GM12878 (cell line): ENCODE measurements around the gene CFAP61. TPM values are rescaled to one million over a fixed set of nuclear protein-coding genes. Genes with fewer than 3 reads are reported as not detected.

ENCODE experiments used
- ATAC-seq: fragments of 200-7000 bp; cut with Tn5 transposase; 3 replicates; pipeline ENCODE4 v1.9.1; 2020; ENCODE audit warnings: mild to moderate bottlenecking, moderate library complexity
- BruUV-seq: library from RNA; stranded (reverse); fragments of 400-500 nt; replicated peaks from 2 replicates; lab custom pipeline; 2021; lab: Mats Ljungman, UMichigan
- CTCF ChIA-PET: fragments of 300-600 bp; sonication (Branson Sonifier 250); formaldehyde crosslinking; extraction: SDS; loops from one replicate; lab custom pipeline; 2021; ENCODE audit warnings: inconsistent platforms; lab: Yijun Ruan, JAX
- POLR2A ChIA-PET: fragments of 350-600 bp; formaldehyde crosslinking; extraction: SDS; loops from one replicate; lab custom pipeline; 2021; ENCODE audit warnings: inconsistent platforms; lab: Charles Lee
- RAD21 ChIA-PET: fragments of 300-600 bp; sonication (Branson Sonifier 250); formaldehyde crosslinking; loops from one replicate; lab custom pipeline; 2023; ENCODE audit warnings: antibody characterized with exemption; ENCODE audit not compliant: unreplicated experiment; lab: Charles Lee
- SMC1A ChIA-PET: fragments of 300-600 bp; sonication (Branson Sonifier 250); formaldehyde crosslinking; loops from one replicate; lab custom pipeline; 2023; ENCODE audit not compliant: unreplicated experiment, uncharacterized antibody; lab: Charles Lee
- DNase-seq: peaks from one replicate; pipeline ENCODE4 v3.0.0-alpha.2; 2011; ENCODE audit warnings: low read depth, low spot score
- FAIRE-seq: peaks from 3 replicates; lab custom pipeline; 2011; peaks lifted over from hg19 to GRCh38; lab: Jason Lieb, UNC
- H2AFZ ChIP-seq: 2 replicates; pipeline ENCODE4 v1.6.0; 2011; ENCODE audit warnings: low read depth, low read length, control low read depth; ENCODE audit not compliant: control insufficient read depth
- H3K27ac ChIP-seq: 2 replicates; pipeline ENCODE4 v1.5.1; 2011; ENCODE audit warnings: control low read depth; ENCODE audit not compliant: control insufficient read depth, insufficient read depth
- H3K27me3 ChIP-seq, 2 experiments: replicated peaks in 1 of 2; 2 replicates each; pipeline versions ENCODE4 v1.6.0 to v1.6.1; 2011; ENCODE audit warnings: low read length in 1 of 2; ENCODE audit not compliant: control insufficient read depth in 2 of 2, insufficient read depth in 2 of 2
- H3K36me3 ChIP-seq, 2 experiments: 2 replicates each; pipeline ENCODE4 v1.5.1; 2011; ENCODE audit warnings: low read length in 1 of 2; ENCODE audit not compliant: control insufficient read depth in 2 of 2, insufficient read depth in 2 of 2
- H3K4me1 ChIP-seq: 2 replicates; pipeline ENCODE4 v1.6.1; 2011; ENCODE audit warnings: mild to moderate bottlenecking, low read length, moderate library complexity, mixed read lengths; ENCODE audit not compliant: control insufficient read depth, insufficient read depth
- H3K4me2 ChIP-seq: 2 replicates; pipeline ENCODE4 v1.6.0; 2011; ENCODE audit warnings: control low read depth; ENCODE audit not compliant: control insufficient read depth, insufficient read depth
- H3K4me3 ChIP-seq: fragments of 200-600 bp; sonication (generic); 2 replicates; pipeline ENCODE4 v1.5.1; 2016
- H3K79me2 ChIP-seq: 2 replicates; pipeline ENCODE4 v1.6.0; 2011; ENCODE audit warnings: low read length; ENCODE audit not compliant: control insufficient read depth, insufficient read depth
- H3K9ac ChIP-seq: 2 replicates; pipeline ENCODE4 v1.8.0; 2011; ENCODE audit warnings: low read length, control low read depth, mixed read lengths; ENCODE audit not compliant: control insufficient read depth, insufficient read depth
- H3K9me3 ChIP-seq: replicated peaks from 3 replicates; pipeline ENCODE4 v1.5.1; 2011; ENCODE audit warnings: mild to moderate bottlenecking, low read length; ENCODE audit not compliant: control insufficient read depth, insufficient read depth
- H4K20me1 ChIP-seq: 2 replicates; pipeline ENCODE4 v1.6.0; 2011; ENCODE audit not compliant: control insufficient read depth, insufficient read depth
- ATF3 ChIP-seq: IDR thresholded peaks from 2 replicates; pipeline ENCODE4 v1.6.1; 2011; ENCODE audit warnings: low read depth, mild to moderate bottlenecking, low read length, moderate library complexity, borderline replicate concordance; ENCODE audit errors: extremely low read depth
- CHD2 ChIP-seq: IDR thresholded peaks from 2 replicates; pipeline ENCODE4 v1.6.1; 2011; ENCODE audit warnings: low read depth, low read length, improper control_type of control experiment, borderline replicate concordance
- E2F4 ChIP-seq: IDR thresholded peaks from 2 replicates; pipeline ENCODE4 v1.6.1; 2012; ENCODE audit warnings: low read depth, low read length, improper control_type of control experiment
- GABPA ChIP-seq: IDR thresholded peaks from 2 replicates; pipeline ENCODE4 v1.6.1; 2014; ENCODE audit warnings: antibody characterized with exemption, low read depth, mild to moderate bottlenecking, inconsistent platforms
- IRF5 ChIP-seq: fragments of 450-650 bp; IDR thresholded peaks from 2 replicates; pipeline ENCODE4 v1.6.1; 2017; ENCODE audit warnings: borderline replicate concordance
- MAX ChIP-seq: IDR thresholded peaks from 2 replicates; pipeline ENCODE4 v1.6.1; 2012; ENCODE audit warnings: low read depth, low read length, improper control_type of control experiment
- NFYA ChIP-seq: IDR thresholded peaks from 2 replicates; pipeline ENCODE4 v1.6.1; 2011; ENCODE audit warnings: low read depth, mild to moderate bottlenecking, low read length, improper control_type of control experiment, borderline replicate concordance
- PAX5 ChIP-seq: IDR thresholded peaks from 2 replicates; pipeline ENCODE4 v1.6.1; 2011; ENCODE audit warnings: low read depth, low read length, borderline replicate concordance
- PBX3 ChIP-seq: IDR thresholded peaks from 2 replicates; pipeline ENCODE4 v1.6.1; 2011; ENCODE audit warnings: mild to moderate bottlenecking, low read depth, low read length, moderate library complexity; ENCODE audit not compliant: insufficient replicate concordance
- POLR2A ChIP-seq: IDR thresholded peaks from 2 replicates; pipeline ENCODE4 v1.6.1; 2011; ENCODE audit warnings: low read depth, mild to moderate bottlenecking, low read length
- RBBP5 ChIP-seq: fragments of 200-600 bp; sonication (generic); conservative IDR thresholded peaks from 2 replicates; pipeline ENCODE4 v1.6.1; 2016
- SP1 ChIP-seq: IDR thresholded peaks from one replicate; pipeline ENCODE4 v1.6.1; 2011; ENCODE audit warnings: low read depth, low read length
- YY1 ChIP-seq: IDR thresholded peaks from 2 replicates; pipeline ENCODE4 v1.6.1; 2011; ENCODE audit warnings: low read depth, mild to moderate bottlenecking, low read length
- ZNF274 ChIP-seq: IDR thresholded peaks from one replicate; pipeline ENCODE4 v1.8.0; 2011; ENCODE audit not compliant: insufficient read length, insufficient read depth
- ZNF592 ChIP-seq: fragments of 450-650 bp; IDR thresholded peaks from 2 replicates; pipeline ENCODE4 v1.6.1; 2017; ENCODE audit warnings: mild to moderate bottlenecking, moderate library complexity
- ZNF622 ChIP-seq: fragments of 450-650 bp; IDR thresholded peaks from 2 replicates; pipeline ENCODE4 v1.6.1; 2017; ENCODE audit warnings: mild to moderate bottlenecking, inconsistent platforms
- WGBS: methylation state at CpG from one replicate; pipeline ENCODE4 v1.1.6; 2016; ENCODE audit warnings: low lambda C conversion rate; ENCODE audit not compliant: insufficient replicate concordance, insufficient coverage; ENCODE audit errors: missing lambda C conversion rate; 5-methylcytosine and 5-hydroxymethylcytosine counted together
- in situ Hi-C: fragments of 300-500 bp; cut with MboI; formaldehyde crosslinking; loops from 9 replicates; pipeline ENCODE4 v1.14.3; 2018; ENCODE audit warnings: mixed read lengths
- intact Hi-C: fragments of 100-400 bp; cut with micrococcal nuclease; formaldehyde crosslinking; loops from one replicate; pipeline ENCODE4 v1.14.2; 2022; ENCODE audit not compliant: unreplicated experiment
- polyA plus RNA-seq, 11 experiments: library from polyadenylated mRNA; depleted of rRNA in 4 of 11; unstranded in 6 of 11; stranded (reverse) in 5 of 11; fragments of >200 nt; fragmentation: Nextera tagmentation in 4 of 11; fragmentation: Illumina TruSeq in 1 of 11; extraction: Ambion mirVana in 4 of 11; extraction: Trizol in 1 of 11; gene quantifications; 1 replicate in 1 of 11; 2 replicates in 10 of 11; pipeline versions ENCODE4 v1.2.1 to v1.2.3, GENCODE V29; 2011 to 2016; ENCODE audit warnings: inconsistent platforms in 2 of 11, missing spikeins in 2 of 11, low read depth in 1 of 11
- total RNA-seq, 4 experiments: library from RNA; depleted of rRNA in 3 of 4; stranded (reverse); fragments of >200 nt in 3 of 4; fragmentation: Illumina TruSeq in 1 of 4; extraction: Trizol in 1 of 4; gene quantifications; 2 replicates each; pipeline versions ENCODE4 v1.2.1 to v1.2.3, GENCODE V29; 2013 to 2021

The CFAP61 gene
- total and polyA plus RNA-seq, 10 of the 15 experiments (the other 5 are each of a cell fraction or from before 2014, with no cell fraction given): 0.11 to 0.41 (median 0.24) TPM; not detected in 7

GRCh38 chr20:20204256-20204655 is 151.9 kb downstream of the CFAP61 start:
- ChIA-PET CTCF (interaction anchor here (0.6 to 0.7 kb wide), 2 partner anchors 53 to 389 kb away, joined by 3 to 4 read pairs; no protein-coding TSS in a partner anchor), RAD21 (no interaction called here), POLR2A (no interaction called here), SMC1A (no interaction called here)
- H3K9me3 ChIP-seq: no peaks in the 10 kb centered on the region; the same call in 2 of the 3 replicates
- peaks cover 0 to 2% of the 10 kb centered on the region in 2 experiments; a peak in 1 of 4 replicates for H3K27me3 ChIP-seq
- H3K4me1 ChIP-seq: no peaks in the 10 kb centered on the region; the same call in 1 of the 2 replicates
- no peak overlapping the region for H3K9ac ChIP-seq
- no peaks in the 10 kb centered on the region for H4K20me1 ChIP-seq
- no peak for DNase-seq
- no peak overlapping the region for H3K4me2 ChIP-seq
- H2AFZ ChIP-seq: no peak overlapping the region
- intact Hi-C loops: no loop called here
- in situ Hi-C loops: no loop called here
- no peak overlapping the region for H3K27ac ChIP-seq
- no TSS peak for BruUV-seq
- no peak for FAIRE-seq
- no peak overlapping the region for H3K4me3 ChIP-seq
- WGBS: 25% methylated on average over 2 of the region's 2 CpGs
- TF ChIP-seq ATF3 (no peak), GABPA (no peak), NFYA (no peak), ZNF592 (no peak), MAX (no peak), ZNF274 (no peak), IRF5 (no peak), YY1 (no peak), POLR2A (no peak), RBBP5 (no peak), PAX5 (no peak), SP1 (no peak), E2F4 (no peak), CHD2 (no peak), PBX3 (no peak), ZNF622 (no peak)
- ATAC-seq: no peak
- H3K79me2 ChIP-seq: no peaks in the 10 kb centered on the region
- no peaks in the 10 kb centered on the region for H3K36me3 ChIP-seq
